HepG2 (cell line): ENCODE measurements around the gene STK17A. TPM values are rescaled to one million over a fixed set of nuclear protein-coding genes. Genes with fewer than 3 reads are reported as not detected.

ENCODE experiments used
- ATAC-seq: fragments of 200-7000 bp; cut with Tn5 transposase; 3 replicates; pipeline ENCODE4 v1.9.1; 2020; ENCODE audit warnings: mild to moderate bottlenecking, moderate library complexity
- BruUV-seq: library from RNA; stranded (reverse); fragments of 400-500 nt; replicated peaks from 2 replicates; lab custom pipeline; 2021; lab: Mats Ljungman, UMichigan
- CTCF ChIA-PET: fragments of 300-600 bp; formaldehyde crosslinking; extraction: SDS; loops from one replicate; lab custom pipeline; 2021; ENCODE audit warnings: low total read pairs, inconsistent platforms, low intra/inter-chr PET ratio; lab: Yijun Ruan, JAX
- POLR2A ChIA-PET: fragments of 350-600 bp; sonication (Branson Sonifier 250); formaldehyde crosslinking; loops from one replicate; lab custom pipeline; 2020; ENCODE audit warnings: antibody characterized with exemption, inconsistent platforms; lab: Yijun Ruan, JAX
- DNase-seq: peaks from one replicate; pipeline ENCODE4 v3.0.0-alpha.2; 2015; ENCODE audit warnings: low spot score
- FAIRE-seq: peaks from 3 replicates; lab custom pipeline; 2011; peaks lifted over from hg19 to GRCh38; lab: Jason Lieb, UNC
- H2AFZ ChIP-seq: one replicate; pipeline ENCODE4 v1.6.1; 2011; ENCODE audit warnings: low read length, inconsistent platforms
- H3K27ac ChIP-seq: fragments of 300-600 bp; 3 replicates; pipeline ENCODE4 v1.8.0; 2011; ENCODE audit warnings: mixed run types, mild to moderate bottlenecking, mixed read lengths, low read length, inconsistent platforms; ENCODE audit not compliant: insufficient read depth; ENCODE audit errors: extremely low read length
- H3K27me3 ChIP-seq, 2 experiments: fragments of 200-600 bp in 1 of 2; 2 replicates in 1 of 2; 3 replicates in 1 of 2; pipeline versions ENCODE4 v1.6.0 to v1.8.0; 2011; ENCODE audit warnings: low read length in 2 of 2, mild to moderate bottlenecking in 2 of 2, moderate library complexity in 2 of 2, inconsistent platforms in 1 of 2; ENCODE audit not compliant: insufficient read depth in 2 of 2, control insufficient read depth in 1 of 2
- H3K36me3 ChIP-seq, 2 experiments: fragments of 200-600 bp in 1 of 2; replicated peaks in 1 of 2; 2 replicates in 1 of 2; 3 replicates in 1 of 2; pipeline versions ENCODE4 v1.5.1 to v1.8.0; 2011; ENCODE audit warnings: low read length in 2 of 2, inconsistent platforms in 1 of 2; ENCODE audit not compliant: insufficient read depth in 2 of 2, control insufficient read depth in 1 of 2
- H3K4me1 ChIP-seq: 2 replicates; pipeline ENCODE4 v1.5.1; 2012; ENCODE audit warnings: low read length, inconsistent platforms; ENCODE audit not compliant: insufficient read depth
- H3K4me2 ChIP-seq: 2 replicates; pipeline ENCODE4 v1.6.0; 2011; ENCODE audit warnings: low read depth, low read length, inconsistent platforms
- H3K4me3 ChIP-seq, 3 experiments: fragments of 200-600 bp in 1 of 3; sonication (generic), shearing (Covaris generic) in 1 of 3; replicated peaks in 1 of 3; 2 replicates each; pipeline ENCODE4 v1.5.1; 2011 to 2016; ENCODE audit warnings: low read length in 3 of 3, inconsistent platforms in 2 of 3, low read depth in 2 of 3, mild to moderate bottlenecking in 2 of 3, control low read depth in 1 of 3, mixed read lengths in 1 of 3; ENCODE audit not compliant: insufficient read depth in 1 of 3
- H3K79me2 ChIP-seq: one replicate; pipeline ENCODE4 v1.6.1; 2011; ENCODE audit warnings: low read length, inconsistent platforms; ENCODE audit not compliant: insufficient read depth
- H3K9ac ChIP-seq: 2 replicates; pipeline ENCODE4 v1.6.0; 2011; ENCODE audit warnings: mild to moderate bottlenecking, low read depth, low read length, inconsistent platforms; ENCODE audit not compliant: insufficient read depth
- H3K9me3 ChIP-seq: 2 replicates; pipeline ENCODE4 v1.5.1; 2012; ENCODE audit warnings: mild to moderate bottlenecking, low read length
- H4K20me1 ChIP-seq: 2 replicates; pipeline ENCODE4 v1.6.0; 2011; ENCODE audit warnings: inconsistent platforms, mild to moderate bottlenecking, low read length, moderate library complexity; ENCODE audit not compliant: insufficient read depth
- ARID2 ChIP-seq: sonication (generic); formaldehyde crosslinking; IDR thresholded peaks from 2 replicates; pipeline ENCODE4 v1.8.1; 2022; ENCODE audit warnings: mild to moderate bottlenecking, missing genetic modification reagents, borderline replicate concordance
- CREM ChIP-seq, 2 experiments: sonication (generic) in 1 of 2; formaldehyde crosslinking in 1 of 2; IDR thresholded peaks; 2 replicates each; pipeline versions ENCODE4 v1.4.0 to v1.6.1; 2016 to 2020; ENCODE audit warnings: antibody characterized with exemption in 1 of 2, mild to moderate bottlenecking in 1 of 2, missing genetic modification reagents in 1 of 2
- KLF16 ChIP-seq, 2 experiments: sonication (generic) in 1 of 2; formaldehyde crosslinking in 1 of 2; IDR thresholded peaks; 2 replicates each; pipeline versions ENCODE4 v1.6.1 to v1.8.0; 2016 to 2023; ENCODE audit warnings: missing genetic modification reagents in 2 of 2, missing compliant biosample characterization in 1 of 2
- MAFF ChIP-seq: IDR thresholded peaks from 2 replicates; pipeline ENCODE4 v1.6.1; 2011; ENCODE audit warnings: low read depth, low read length, improper control_type of control experiment
- ZHX1 ChIP-seq: sonication (generic); formaldehyde crosslinking; IDR thresholded peaks from 2 replicates; pipeline ENCODE4 v1.8.1; 2022; ENCODE audit warnings: low read depth, mild to moderate bottlenecking, missing genetic modification reagents
- ZSCAN5A ChIP-seq: sonication (generic); formaldehyde crosslinking; IDR thresholded peaks from 2 replicates; pipeline ENCODE4 v1.8.0; 2022; ENCODE audit warnings: mild to moderate bottlenecking, missing genetic modification reagents, borderline replicate concordance
- WGBS: methylation state at CpG from one replicate; pipeline ENCODE4 v1.1.6; 2017; ENCODE audit warnings: low lambda C conversion rate; 5-methylcytosine and 5-hydroxymethylcytosine counted together
- in situ Hi-C: cut with HindIII; loops from 2 replicates; pipeline ENCODE4 v1.10.0; 2017; ENCODE audit warnings: low pct_unique_long_range_greater_than_20kb; ENCODE audit not compliant: extremely low pct_ligation_motif_present
- intact Hi-C: fragments of 100-400 bp; cut with micrococcal nuclease; formaldehyde crosslinking; loops from one replicate; pipeline ENCODE4 v1.10.0; 2022; ENCODE audit not compliant: unreplicated experiment
- polyA plus RNA-seq, 8 experiments: library from polyadenylated mRNA; depleted of rRNA in 3 of 8; stranded (reverse) in 7 of 8; unstranded in 1 of 8; fragments of >200 nt; fragmentation: Illumina TruSeq in 4 of 8; extraction: Trizol in 4 of 8; gene quantifications; 2 replicates each; pipeline versions ENCODE4 v1.2.1 to v1.2.3, GENCODE V29; 2011 to 2016; ENCODE audit warnings: low read depth in 4 of 8, missing spikeins in 1 of 8, mixed read lengths in 1 of 8; ENCODE audit not compliant: insufficient read depth in 1 of 8
- total RNA-seq, 5 experiments: library from RNA; depleted of rRNA; stranded (reverse); fragments of >200 nt; fragmentation: Illumina TruSeq; extraction: Trizol; gene quantifications; 2 replicates each; pipeline ENCODE4 v1.2.3, GENCODE V29; 2016; ENCODE audit warnings: low read depth in 1 of 5
- TF ChIP-seq, protein P1 (sequence below): sonication (generic); formaldehyde crosslinking; IDR thresholded peaks from 2 replicates; pipeline ENCODE4 v1.9.0; 2021; ENCODE audit warnings: missing genetic modification reagents, borderline replicate concordance
- TF ChIP-seq, protein P2 (sequence below), 2 experiments: sonication (generic) in 1 of 2; formaldehyde crosslinking in 1 of 2; IDR thresholded peaks; 2 replicates each; pipeline versions ENCODE4 v1.6.1 to v1.9.0; 2014 to 2022; ENCODE audit warnings: antibody characterized with exemption in 1 of 2, borderline replicate concordance in 1 of 2, inconsistent platforms in 1 of 2, low read depth in 1 of 2, missing genetic modification reagents in 1 of 2

Gene STK17A
- total and polyA plus RNA-seq, 2 of the 13 experiments (the other 11 are each of a cell fraction or from before 2014, with no cell fraction given) = 18.6 to 24.3 TPM

DNA sequence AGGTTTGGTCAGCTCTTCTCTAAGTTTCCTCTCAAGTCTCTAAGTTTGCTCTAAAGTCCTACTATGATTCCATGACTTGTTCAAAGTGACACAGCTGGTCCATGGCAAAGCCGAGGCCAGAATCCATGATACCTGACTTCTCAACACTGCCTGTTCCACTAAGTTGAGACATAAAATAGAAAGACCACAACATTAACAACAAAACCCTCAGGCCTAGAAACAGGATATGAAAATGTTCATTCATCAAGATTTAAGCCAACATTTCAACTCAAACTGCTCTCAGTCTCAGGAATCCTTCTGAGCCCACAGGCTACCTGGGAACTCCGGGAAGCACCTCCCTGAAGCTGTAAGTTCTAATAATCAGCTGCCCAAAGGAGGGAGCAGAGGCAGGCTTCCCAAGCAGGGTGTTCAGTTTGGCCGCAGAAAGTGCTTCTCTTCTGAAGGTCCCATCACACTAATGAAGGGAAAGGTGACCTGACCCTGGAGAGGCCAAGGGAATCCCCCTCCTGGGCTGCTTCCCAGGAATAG is 62.9 kb downstream of the STK17A start:
- POLR2A ChIA-PET = no interaction called here
- in situ Hi-C loops = loop anchor here (10.0 kb wide), 1 partner anchor 49 kb away; no protein-coding TSS in a partner anchor
- peaks cover 48% of the 10 kb centered on the region for H3K4me1 ChIP-seq
- H2AFZ ChIP-seq = no peak overlapping the region
- no peaks in the 10 kb centered on the region for H4K20me1 ChIP-seq
- H3K4me2 ChIP-seq = no peak overlapping the region
- CTCF ChIA-PET = no interaction called here
- ATAC-seq = no peak
- DNase-seq = no peak
- H3K36me3 ChIP-seq = peaks cover 25 to 65% of the 10 kb centered on the region in 2 experiments
- no peak overlapping the region for H3K27ac ChIP-seq
- no peak overlapping the region for H3K9ac ChIP-seq
- 94% methylated on average over 3 of the region's 3 CpGs for WGBS
- H3K79me2 ChIP-seq = peaks cover 7% of the 10 kb centered on the region
- no peak overlapping the region for H3K4me3 ChIP-seq
- H3K27me3 ChIP-seq = no peaks in the 10 kb centered on the region
- no peak for FAIRE-seq
- intact Hi-C loops = no loop called here
- H3K9me3 ChIP-seq = no peaks in the 10 kb centered on the region
- BruUV-seq = no TSS peak
- TF ChIP-seq ARID2 (CRISPR knock-in tag) (no peak), MAFF (no peak), KLF16 (CRISPR knock-in tag; IDR thresholded peaks at IDR 0.05) (no peak), CREM (IDR thresholded peaks at IDR 0.05) (no peak), CREM (CRISPR knock-in tag; IDR thresholded peaks at IDR 0.05) (no peak), ZSCAN5A (CRISPR knock-in tag) (no peak), ZHX1 (CRISPR knock-in tag) (no peak)
- TF ChIP-seq, protein P1, sequence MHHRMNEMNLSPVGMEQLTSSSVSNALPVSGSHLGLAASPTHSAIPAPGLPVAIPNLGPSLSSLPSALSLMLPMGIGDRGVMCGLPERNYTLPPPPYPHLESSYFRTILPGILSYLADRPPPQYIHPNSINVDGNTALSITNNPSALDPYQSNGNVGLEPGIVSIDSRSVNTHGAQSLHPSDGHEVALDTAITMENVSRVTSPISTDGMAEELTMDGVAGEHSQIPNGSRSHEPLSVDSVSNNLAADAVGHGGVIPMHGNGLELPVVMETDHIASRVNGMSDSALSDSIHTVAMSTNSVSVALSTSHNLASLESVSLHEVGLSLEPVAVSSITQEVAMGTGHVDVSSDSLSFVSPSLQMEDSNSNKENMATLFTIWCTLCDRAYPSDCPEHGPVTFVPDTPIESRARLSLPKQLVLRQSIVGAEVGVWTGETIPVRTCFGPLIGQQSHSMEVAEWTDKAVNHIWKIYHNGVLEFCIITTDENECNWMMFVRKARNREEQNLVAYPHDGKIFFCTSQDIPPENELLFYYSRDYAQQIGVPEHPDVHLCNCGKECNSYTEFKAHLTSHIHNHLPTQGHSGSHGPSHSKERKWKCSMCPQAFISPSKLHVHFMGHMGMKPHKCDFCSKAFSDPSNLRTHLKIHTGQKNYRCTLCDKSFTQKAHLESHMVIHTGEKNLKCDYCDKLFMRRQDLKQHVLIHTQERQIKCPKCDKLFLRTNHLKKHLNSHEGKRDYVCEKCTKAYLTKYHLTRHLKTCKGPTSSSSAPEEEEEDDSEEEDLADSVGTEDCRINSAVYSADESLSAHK (CRISPR knock-in tag) = no peak
- TF ChIP-seq, protein P2, sequence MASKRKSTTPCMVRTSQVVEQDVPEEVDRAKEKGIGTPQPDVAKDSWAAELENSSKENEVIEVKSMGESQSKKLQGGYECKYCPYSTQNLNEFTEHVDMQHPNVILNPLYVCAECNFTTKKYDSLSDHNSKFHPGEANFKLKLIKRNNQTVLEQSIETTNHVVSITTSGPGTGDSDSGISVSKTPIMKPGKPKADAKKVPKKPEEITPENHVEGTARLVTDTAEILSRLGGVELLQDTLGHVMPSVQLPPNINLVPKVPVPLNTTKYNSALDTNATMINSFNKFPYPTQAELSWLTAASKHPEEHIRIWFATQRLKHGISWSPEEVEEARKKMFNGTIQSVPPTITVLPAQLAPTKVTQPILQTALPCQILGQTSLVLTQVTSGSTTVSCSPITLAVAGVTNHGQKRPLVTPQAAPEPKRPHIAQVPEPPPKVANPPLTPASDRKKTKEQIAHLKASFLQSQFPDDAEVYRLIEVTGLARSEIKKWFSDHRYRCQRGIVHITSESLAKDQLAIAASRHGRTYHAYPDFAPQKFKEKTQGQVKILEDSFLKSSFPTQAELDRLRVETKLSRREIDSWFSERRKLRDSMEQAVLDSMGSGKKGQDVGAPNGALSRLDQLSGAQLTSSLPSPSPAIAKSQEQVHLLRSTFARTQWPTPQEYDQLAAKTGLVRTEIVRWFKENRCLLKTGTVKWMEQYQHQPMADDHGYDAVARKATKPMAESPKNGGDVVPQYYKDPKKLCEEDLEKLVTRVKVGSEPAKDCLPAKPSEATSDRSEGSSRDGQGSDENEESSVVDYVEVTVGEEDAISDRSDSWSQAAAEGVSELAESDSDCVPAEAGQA (IDR thresholded peaks at IDR 0.05; ENCODE audit: low read depth) = no peak
- TF ChIP-seq, protein P2 (CRISPR knock-in tag; IDR thresholded peaks at IDR 0.05; ENCODE audit: borderline replicate concordance) = no peak
